Stomach (tissue), 9 donors: ENCODE data around the gene C17orf113. TPM values are rescaled to one million over a fixed set of nuclear protein-coding genes. Genes with fewer than 3 reads are reported as not detected.

Experiments used
- DNase-seq, 2 donors: peaks; one replicate each; pipeline versions ENCODE4 v3.0.0 to v3.0.0-alpha.2; 2013 to 2019
- H3K27ac ChIP-seq, 5 donors: fragments of 200-600 bp in 4 of 5; sonication (generic) in 4 of 5; one replicate each; pipeline ENCODE4 v1.5.1; 2013 to 2019; ENCODE audit warnings: mild to moderate bottlenecking in 1 of 5, moderate library complexity in 1 of 5
- H3K27me3 ChIP-seq, 3 donors: fragments of 200-600 bp; sonication (generic); one replicate each; pipeline ENCODE4 v1.5.1; 2017 to 2019; ENCODE audit warnings: mixed run types in 1 of 3
- H3K36me3 ChIP-seq, 4 donors: fragments of 200-600 bp; sonication (generic); 1 replicate in 3 of 4; 2 replicates in 1 of 4; pipeline ENCODE4 v1.5.1; 2016 to 2019
- H3K4me1 ChIP-seq, 4 donors: fragments of 200-600 bp; sonication (generic); one replicate each; pipeline ENCODE4 v1.5.1; 2016 to 2019
- H3K4me3 ChIP-seq, 4 donors: fragments of 200-600 bp; sonication (generic) in 3 of 4; one replicate each; pipeline ENCODE4 v1.5.1; 2016 to 2019; ENCODE audit warnings: mild to moderate bottlenecking in 1 of 4
- H3K9me3 ChIP-seq, 4 donors: fragments of 200-600 bp; sonication (generic); one replicate each; pipeline ENCODE4 v1.5.1; 2016 to 2019
- EP300 ChIP-seq: sonication (generic); formaldehyde crosslinking; IDR thresholded peaks from one replicate; pipeline ENCODE4 v1.6.1; 2017; ENCODE audit warnings: antibody characterized with exemption
- POLR2A ChIP-seq, 4 donors: fragments of 450-650 bp; IDR thresholded peaks; one replicate each; pipeline ENCODE4 v1.6.1; 2016; ENCODE audit warnings: antibody characterized with exemption in 4 of 4, control low read depth in 2 of 4, mild to moderate bottlenecking in 1 of 4, moderate library complexity in 1 of 4
- POLR2AphosphoS5 ChIP-seq, 3 donors: sonication (generic); formaldehyde crosslinking; IDR thresholded peaks; one replicate each; pipeline ENCODE4 v1.6.1; 2016; ENCODE audit warnings: antibody characterized with exemption in 3 of 3
- WGBS, 5 donors: extraction: QIAGEN DNeasy Blood & Tissue Kit in 3 of 5; methylation state at CpG; one replicate each; pipeline versions ENCODE4 v1.1.5 to v1.1.7; 2013 to 2018; 5-methylcytosine and 5-hydroxymethylcytosine counted together
- intact Hi-C: fragments of 100-400 bp; cut with DNase I; formaldehyde crosslinking; loops from one replicate; pipeline ENCODE4 v1.15.1; 2023; ENCODE audit warnings: low total_unique reads
- polyA plus RNA-seq, 3 donors: library from polyadenylated mRNA; stranded (reverse); fragments of 200-250 nt; gene quantifications; one replicate each; pipeline ENCODE4 v1.2.3, GENCODE V29; 2013
- total RNA-seq, 5 donors: library from RNA; depleted of rRNA; stranded (reverse); fragments of >200 nt; gene quantifications; one replicate each; pipeline versions ENCODE4 v1.1.0 to v1.2.3, GENCODE V29; 2014 to 2016
- TF ChIP-seq, protein P1 (sequence below), 7 experiments: fragments of 450-650 bp in 4 of 7; fragments of 200-600 bp in 3 of 7; sonication (generic) in 3 of 7; IDR thresholded peaks; one replicate each; pipeline ENCODE4 v1.5.1; 2016 to 2019; ENCODE audit warnings: antibody characterized with exemption in 7 of 7, control low read depth in 2 of 7, mild to moderate bottlenecking in 1 of 7
- donor health status: healthy with polysubstance abuse.
- donor health status: Bipolar disorder and iron deficiency.
- donor health status: healthy.

Gene C17orf113
- total and polyA plus RNA-seq, 8 donors = 0.31 to 5.2 (median 1.4) TPM; not detected in 2

DNA sequence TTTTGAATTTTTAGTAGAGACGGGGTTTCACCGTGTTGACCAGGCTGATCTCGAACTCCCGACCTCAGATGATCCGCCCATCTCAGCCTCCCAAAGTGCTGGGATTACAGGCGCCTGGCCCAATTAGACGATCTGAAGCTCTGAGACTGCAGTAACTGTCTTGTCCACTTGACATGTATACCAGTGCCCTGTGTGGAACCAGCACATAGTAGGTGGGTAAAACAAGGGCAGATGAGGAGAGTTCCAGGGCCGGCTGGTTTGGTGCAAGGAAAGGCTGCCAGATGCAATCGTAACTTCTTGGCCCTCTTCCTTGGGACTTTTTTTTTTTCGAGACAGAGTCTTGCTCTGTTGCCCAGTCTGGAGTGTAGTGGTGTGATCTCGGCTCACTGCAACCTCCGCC is 3.1 kb downstream of the C17orf113 start:
- no peak for DNase-seq
- 86 to 89% (median 87%) methylated on average over 12 of the region's 12 CpGs for WGBS, 5 donors
- H3K4me3 ChIP-seq = no peak overlapping the region

DNA sequence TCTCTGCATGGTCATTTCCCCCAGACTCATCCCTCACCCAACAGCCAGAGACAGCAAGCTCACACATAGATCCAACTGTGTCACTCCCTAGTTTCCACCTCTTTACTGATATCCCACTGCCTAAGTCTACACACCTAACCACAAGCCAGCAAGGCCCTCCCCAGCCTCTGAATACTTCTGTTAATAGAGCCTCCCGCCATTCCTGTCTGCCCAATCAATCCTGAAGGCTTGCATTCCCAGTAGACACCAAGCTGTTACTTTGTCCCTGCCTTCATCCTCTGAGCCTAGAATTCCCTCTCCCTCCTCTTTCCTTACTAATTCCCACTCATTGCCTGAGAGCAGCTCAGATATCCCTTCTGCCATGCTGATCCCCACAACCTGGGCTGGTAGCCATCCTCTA is 4.7 kb downstream of the C17orf113 start:
- H3K4me3 ChIP-seq = no peak overlapping the region
- H3K4me1 ChIP-seq = peaks cover 1 to 8% (median 7%) of the 10 kb centered on the region in 4 donors
- H3K36me3 ChIP-seq = peaks cover 0 to 7% (median 3%) of the 10 kb centered on the region in 4 donors
- intact Hi-C loops = no loop called here
- TF ChIP-seq, protein P1, sequence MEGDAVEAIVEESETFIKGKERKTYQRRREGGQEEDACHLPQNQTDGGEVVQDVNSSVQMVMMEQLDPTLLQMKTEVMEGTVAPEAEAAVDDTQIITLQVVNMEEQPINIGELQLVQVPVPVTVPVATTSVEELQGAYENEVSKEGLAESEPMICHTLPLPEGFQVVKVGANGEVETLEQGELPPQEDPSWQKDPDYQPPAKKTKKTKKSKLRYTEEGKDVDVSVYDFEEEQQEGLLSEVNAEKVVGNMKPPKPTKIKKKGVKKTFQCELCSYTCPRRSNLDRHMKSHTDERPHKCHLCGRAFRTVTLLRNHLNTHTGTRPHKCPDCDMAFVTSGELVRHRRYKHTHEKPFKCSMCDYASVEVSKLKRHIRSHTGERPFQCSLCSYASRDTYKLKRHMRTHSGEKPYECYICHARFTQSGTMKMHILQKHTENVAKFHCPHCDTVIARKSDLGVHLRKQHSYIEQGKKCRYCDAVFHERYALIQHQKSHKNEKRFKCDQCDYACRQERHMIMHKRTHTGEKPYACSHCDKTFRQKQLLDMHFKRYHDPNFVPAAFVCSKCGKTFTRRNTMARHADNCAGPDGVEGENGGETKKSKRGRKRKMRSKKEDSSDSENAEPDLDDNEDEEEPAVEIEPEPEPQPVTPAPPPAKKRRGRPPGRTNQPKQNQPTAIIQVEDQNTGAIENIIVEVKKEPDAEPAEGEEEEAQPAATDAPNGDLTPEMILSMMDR (IDR thresholded peaks at IDR 0.05) = no peak
- TF ChIP-seq POLR2AphosphoS5 (IDR thresholded peaks at IDR 0.05) (no peak), POLR2A (IDR thresholded peaks at IDR 0.05) (no peak), EP300 (no peak)
- H3K27ac ChIP-seq = no peak overlapping the region
- no peaks in the 10 kb centered on the region for H3K9me3 ChIP-seq
- no peaks in the 10 kb centered on the region for H3K27me3 ChIP-seq
- no peak for DNase-seq
- 71 to 100% (median 82%) methylated on average over 1 of the region's 1 CpG for WGBS, 5 donors

More for the DNA sequence above, 3.1 kb downstream of the C17orf113 start:
- Histone ChIP-seq H3K27ac (no peak overlapping the region), H3K4me1 (peaks cover 10 to 13% (median 12%) of the 10 kb centered on the region in 4 donors), H3K36me3 (peaks cover 0 to 7% (median 3%) of the 10 kb centered on the region in 4 donors), H3K27me3 (peaks cover 0 to under 1% (median 0%) of the 10 kb centered on the region in 3 donors), H3K9me3 (no peaks in the 10 kb centered on the region)
- intact Hi-C loops = no loop called here
- TF ChIP-seq, protein P1 (IDR thresholded peaks at IDR 0.05) = no peak
- TF ChIP-seq POLR2A (IDR thresholded peaks at IDR 0.05) = no peak
- TF ChIP-seq POLR2AphosphoS5 (IDR thresholded peaks at IDR 0.05) = no peak
- no peak for TF ChIP-seq EP300

DNA sequence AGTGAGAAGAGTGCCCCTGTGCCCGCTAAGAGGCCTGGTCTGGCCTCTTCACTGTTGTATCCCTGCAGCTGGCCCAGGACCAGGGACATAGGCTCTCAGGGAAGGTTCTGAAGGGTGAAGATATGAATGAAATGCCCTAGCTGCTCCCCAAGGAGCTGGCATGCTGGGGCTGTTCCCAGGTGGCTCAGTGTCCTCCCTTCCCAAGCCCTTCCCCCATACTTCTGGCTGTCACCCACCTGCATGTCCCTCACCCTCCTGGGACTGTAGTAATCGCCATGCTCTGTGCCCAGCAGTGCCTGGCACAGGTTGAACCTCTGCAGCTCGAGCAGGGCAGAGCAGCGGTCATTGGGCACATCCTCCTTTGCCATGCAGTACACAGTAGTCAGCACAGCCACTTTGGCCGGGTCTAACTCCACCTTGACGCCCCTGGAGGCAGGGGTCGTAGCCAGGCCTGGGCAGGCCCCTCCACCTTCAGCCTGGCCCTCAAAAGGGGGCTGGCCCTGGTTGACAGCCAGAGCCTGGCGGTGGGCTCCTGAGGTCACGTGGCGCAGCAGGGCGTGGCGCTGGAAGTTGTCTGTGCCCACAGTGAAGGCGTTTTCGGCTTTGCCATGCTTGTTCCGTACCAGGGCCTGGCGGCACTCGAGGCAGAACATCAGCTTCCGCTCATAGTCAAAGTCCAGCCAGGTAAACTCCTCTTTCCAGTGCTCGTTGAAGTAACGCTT is 7.6 kb downstream of the C17orf113 start:
- no peak for DNase-seq
- no peak overlapping the region for H3K4me3 ChIP-seq
- peaks cover 0 to 7% (median 3%) of the 10 kb centered on the region in 4 donors for H3K36me3 ChIP-seq
- peaks cover 0 to 19% (median 9%) of the 10 kb centered on the region in 3 donors for H3K27me3 ChIP-seq
- H3K27ac ChIP-seq = no peak overlapping the region
- 86 to 91% (median 88%) methylated on average over 13 to 20 of the region's 20 CpGs for whole genome bisulfite sequencing, 5 donors
- H3K9me3 ChIP-seq = no peaks in the 10 kb centered on the region
- TF ChIP-seq POLR2AphosphoS5 (IDR thresholded peaks at IDR 0.05) = no peak
- no peak for TF ChIP-seq EP300
- no peak for TF ChIP-seq POLR2A (IDR thresholded peaks at IDR 0.05)
- TF ChIP-seq, protein P1 (IDR thresholded peaks at IDR 0.05) = no peak
- H3K4me1 ChIP-seq = peaks cover 0 to 11% (median 7%) of the 10 kb centered on the region in 4 donors
- intact Hi-C loops = no loop called here

DNA sequence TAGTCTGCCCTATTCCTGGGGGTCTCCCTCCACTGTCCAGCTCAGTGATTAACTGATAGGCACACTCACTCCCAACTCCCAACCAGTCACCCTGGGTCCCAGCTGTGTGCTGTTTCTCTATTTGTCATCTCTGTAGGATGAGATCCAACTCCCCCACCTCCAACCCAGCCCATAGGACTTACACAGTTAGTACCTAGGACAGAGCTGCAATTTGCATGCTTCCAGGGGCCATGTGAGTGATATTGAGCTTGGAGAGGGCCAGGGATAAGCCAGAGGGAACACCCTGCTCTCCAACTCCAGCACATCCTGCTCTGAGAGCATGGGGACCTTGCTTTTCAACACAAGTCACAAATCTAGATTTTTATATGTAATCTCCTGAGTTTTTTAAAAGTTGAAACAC is 8.8 kb downstream of the C17orf113 start:
- Histone ChIP-seq H3K4me3 (no peak overlapping the region), H3K4me1 (peaks cover 0 to 11% (median 7%) of the 10 kb centered on the region in 4 donors), H3K9me3 (no peaks in the 10 kb centered on the region), H3K36me3 (peaks cover 0 to 7% (median 3%) of the 10 kb centered on the region in 4 donors), H3K27me3 (peaks cover 0 to 26% (median 9%) of the 10 kb centered on the region in 3 donors), H3K27ac (no peak overlapping the region)
- no peak for DNase-seq
- TF ChIP-seq POLR2AphosphoS5 (IDR thresholded peaks at IDR 0.05) (no peak), EP300 (no peak), POLR2A (IDR thresholded peaks at IDR 0.05) (no peak)
- TF ChIP-seq, protein P1 (IDR thresholded peaks at IDR 0.05) = no peak
- intact Hi-C loops = no loop called here
